Measurements from ENCODE around the gene TAOK1. TPM values are rescaled to one million over a fixed set of nuclear protein-coding genes. Genes with fewer than 3 reads are reported as not detected.

TAOK1 gene
- total and polyA plus RNA-seq, 9 of the 15 experiments (the other 6 are each of a cell fraction or from before 2014, with no cell fraction given), result 3.2 to 33.1 (median 16.5) TPM

DNA sequence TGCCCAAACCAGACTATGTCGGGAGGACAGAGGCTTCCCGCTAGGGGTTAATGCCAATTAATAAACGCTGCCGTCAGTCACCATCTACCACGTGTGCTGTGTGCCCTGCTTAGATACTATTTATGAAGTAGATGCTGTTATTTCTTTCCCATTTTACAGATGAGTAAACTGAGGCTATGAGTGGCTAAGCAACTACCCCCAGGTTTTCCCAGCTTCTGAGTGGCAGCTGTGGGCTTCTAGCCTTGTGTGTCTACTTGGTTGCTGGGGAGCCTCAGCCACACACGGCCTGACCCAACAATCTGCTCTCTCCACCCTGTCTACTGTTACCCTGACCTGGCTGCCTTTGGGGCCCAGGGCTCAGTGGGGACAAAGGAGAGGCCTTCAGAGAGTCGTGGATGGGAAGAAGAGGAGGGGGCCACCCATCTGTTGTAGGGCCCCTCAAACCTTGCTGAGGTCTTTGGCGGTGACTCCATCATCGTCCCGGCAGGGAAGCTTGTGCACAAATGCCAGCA, 192.1 kb downstream of the TAOK1 start (continued):
- no peak for TF ChIP-seq ZBTB40 (IDR thresholded peaks at IDR 0.05)
- TF ChIP-seq ZBTB40 (CRISPR knock-in tag; IDR thresholded peaks at IDR 0.05), result no peak
- TF ChIP-seq ADNP (tag; IDR thresholded peaks at IDR 0.05), result no peak
- no peak for TF ChIP-seq PPARD (CRISPR knock-in tag; IDR thresholded peaks at IDR 0.05)
- TF ChIP-seq, protein P1, sequence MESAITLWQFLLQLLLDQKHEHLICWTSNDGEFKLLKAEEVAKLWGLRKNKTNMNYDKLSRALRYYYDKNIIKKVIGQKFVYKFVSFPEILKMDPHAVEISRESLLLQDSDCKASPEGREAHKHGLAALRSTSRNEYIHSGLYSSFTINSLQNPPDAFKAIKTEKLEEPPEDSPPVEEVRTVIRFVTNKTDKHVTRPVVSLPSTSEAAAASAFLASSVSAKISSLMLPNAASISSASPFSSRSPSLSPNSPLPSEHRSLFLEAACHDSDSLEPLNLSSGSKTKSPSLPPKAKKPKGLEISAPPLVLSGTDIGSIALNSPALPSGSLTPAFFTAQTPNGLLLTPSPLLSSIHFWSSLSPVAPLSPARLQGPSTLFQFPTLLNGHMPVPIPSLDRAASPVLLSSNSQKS (CRISPR knock-in tag; IDR thresholded peaks at IDR 0.05), result no peak
- TF ChIP-seq CTCF (IDR thresholded peaks at IDR 0.05 in 2 of 3, conservative IDR thresholded peaks at IDR 0.05 in 1 of 3; ENCODE audit: insufficient read depth in 2 of 3, low read depth in 1 of 3, low read length in 3 of 3), result no peak
- TF ChIP-seq ATF6 (CRISPR knock-in tag; IDR thresholded peaks at IDR 0.05), result no peak
- TF ChIP-seq DPF2 (IDR thresholded peaks at IDR 0.05), result no peak
- TF ChIP-seq BCL6 (CRISPR knock-in tag; IDR thresholded peaks at IDR 0.05), result no peak
- no peak for TF ChIP-seq KHSRP (IDR thresholded peaks at IDR 0.05)
- TF ChIP-seq COPS2 (conservative IDR thresholded peaks at IDR 0.05), result no peak
- no peak for TF ChIP-seq E2F5 (CRISPR knock-in tag; IDR thresholded peaks at IDR 0.05)
- no peak for TF ChIP-seq PTTG1 (tag; IDR thresholded peaks at IDR 0.05; ENCODE audit: low read depth)
- TF ChIP-seq RBM25 (IDR thresholded peaks at IDR 0.05; ENCODE audit: low read depth, low read length, severe bottlenecking), result peak; percentile 81

Measured in K562 (cell line).